22Rv1 (cell line): Measurements from ENCODE around the gene FBLIM1.

Experiments used
- H3K27ac ChIP-seq: fragments of 450-650 bp; 2 replicates; pipeline ENCODE4 v1.5.1; 2017
- ZFX ChIP-seq: fragments of 450-650 bp; IDR thresholded peaks from 2 replicates; pipeline ENCODE4 v1.6.1; 2017; ENCODE audit warnings: antibody characterized with exemption, borderline replicate concordance
- TF ChIP-seq, protein P1 (sequence below): fragments of 450-650 bp; IDR thresholded peaks from 2 replicates; pipeline ENCODE4 v1.5.1; 2017; ENCODE audit warnings: mild to moderate bottlenecking

The FBLIM1 gene

DNA sequence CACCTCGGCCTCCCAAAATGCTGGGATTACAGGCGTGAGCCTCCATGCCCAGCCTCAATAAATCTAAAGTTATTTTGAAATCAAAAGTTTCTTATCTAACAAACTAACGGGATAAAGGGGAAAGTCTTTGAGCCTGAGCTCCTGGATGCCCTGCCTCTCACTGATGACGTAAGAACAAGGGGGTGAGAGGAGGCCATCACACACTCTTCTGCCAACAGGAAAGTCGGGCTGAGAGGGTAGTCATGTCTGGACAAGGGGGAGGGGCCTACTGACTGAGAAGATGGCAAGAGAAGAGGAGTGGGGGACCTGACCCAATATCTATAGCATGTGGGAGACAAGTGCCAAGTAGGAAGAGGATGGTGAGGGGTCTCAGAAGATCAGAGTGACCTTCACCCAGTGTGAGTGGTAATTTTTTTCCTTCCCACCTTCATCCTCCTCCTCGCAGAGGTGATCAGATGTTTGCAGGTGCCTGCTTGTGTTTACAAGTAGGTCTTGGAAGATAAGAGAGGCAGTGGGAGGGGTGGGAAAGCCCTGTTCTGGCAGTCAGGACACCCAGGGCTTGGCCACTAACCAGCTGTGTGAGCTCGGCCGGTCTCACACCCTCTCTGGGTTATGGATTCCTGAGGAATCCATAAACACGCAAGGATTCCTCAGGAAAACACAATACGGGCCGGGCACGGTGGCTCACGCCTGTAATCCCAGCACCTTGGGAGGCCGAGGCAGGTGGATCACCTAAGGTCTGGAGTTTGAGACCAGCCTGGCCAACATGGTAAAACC is 39.2 kb downstream of the FBLIM1 start:
- H3K27ac ChIP-seq, result peak overlapping the region; percentile 90
- TF ChIP-seq, protein P1, sequence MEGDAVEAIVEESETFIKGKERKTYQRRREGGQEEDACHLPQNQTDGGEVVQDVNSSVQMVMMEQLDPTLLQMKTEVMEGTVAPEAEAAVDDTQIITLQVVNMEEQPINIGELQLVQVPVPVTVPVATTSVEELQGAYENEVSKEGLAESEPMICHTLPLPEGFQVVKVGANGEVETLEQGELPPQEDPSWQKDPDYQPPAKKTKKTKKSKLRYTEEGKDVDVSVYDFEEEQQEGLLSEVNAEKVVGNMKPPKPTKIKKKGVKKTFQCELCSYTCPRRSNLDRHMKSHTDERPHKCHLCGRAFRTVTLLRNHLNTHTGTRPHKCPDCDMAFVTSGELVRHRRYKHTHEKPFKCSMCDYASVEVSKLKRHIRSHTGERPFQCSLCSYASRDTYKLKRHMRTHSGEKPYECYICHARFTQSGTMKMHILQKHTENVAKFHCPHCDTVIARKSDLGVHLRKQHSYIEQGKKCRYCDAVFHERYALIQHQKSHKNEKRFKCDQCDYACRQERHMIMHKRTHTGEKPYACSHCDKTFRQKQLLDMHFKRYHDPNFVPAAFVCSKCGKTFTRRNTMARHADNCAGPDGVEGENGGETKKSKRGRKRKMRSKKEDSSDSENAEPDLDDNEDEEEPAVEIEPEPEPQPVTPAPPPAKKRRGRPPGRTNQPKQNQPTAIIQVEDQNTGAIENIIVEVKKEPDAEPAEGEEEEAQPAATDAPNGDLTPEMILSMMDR, result no peak
- no peak for TF ChIP-seq ZFX

DNA sequence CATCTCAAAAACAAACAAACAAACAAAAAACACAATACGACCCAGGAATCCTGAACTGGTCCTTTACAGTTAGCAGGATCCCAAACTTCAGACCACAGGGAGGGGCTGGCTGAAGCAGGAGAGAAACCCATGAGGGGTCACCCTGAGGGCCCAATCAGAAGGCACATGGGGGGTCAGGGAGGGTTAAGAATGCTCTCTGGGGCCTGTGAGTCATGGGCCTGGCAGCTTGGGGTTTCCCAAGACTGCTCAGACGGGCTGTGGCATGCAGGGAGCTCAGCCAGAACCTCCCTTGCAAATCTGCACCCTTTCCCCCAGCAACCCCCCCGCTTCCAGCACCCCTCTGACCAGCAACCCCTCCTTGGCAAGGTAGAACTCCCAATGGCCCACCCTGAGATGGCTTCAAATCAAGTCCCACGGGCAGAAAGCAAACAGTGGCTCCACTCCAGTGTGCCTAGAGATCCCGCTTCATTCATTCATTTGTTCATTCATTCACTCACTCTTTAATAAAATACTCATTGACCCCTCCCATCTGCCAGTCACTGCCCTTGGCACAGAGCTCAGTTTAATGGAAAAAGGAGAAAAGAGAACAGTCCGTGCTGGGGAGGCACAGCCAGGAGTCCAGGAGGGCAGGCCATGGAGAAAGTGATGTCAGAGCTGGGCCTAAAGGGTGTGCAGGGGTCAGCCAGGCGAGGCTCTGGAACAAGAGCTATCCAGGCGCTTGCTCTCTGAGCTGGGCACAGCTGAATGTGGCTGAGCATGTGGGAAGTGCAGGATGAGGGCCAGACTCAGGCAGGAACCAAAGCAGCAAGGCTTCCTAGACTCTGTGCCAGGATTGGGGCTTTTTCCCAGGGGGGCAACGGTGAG is 40.6 kb downstream of the FBLIM1 start:
- no peak for TF ChIP-seq ZFX
- TF ChIP-seq, protein P1, result no peak
- peak overlapping the region; percentile 90 for H3K27ac ChIP-seq

DNA sequence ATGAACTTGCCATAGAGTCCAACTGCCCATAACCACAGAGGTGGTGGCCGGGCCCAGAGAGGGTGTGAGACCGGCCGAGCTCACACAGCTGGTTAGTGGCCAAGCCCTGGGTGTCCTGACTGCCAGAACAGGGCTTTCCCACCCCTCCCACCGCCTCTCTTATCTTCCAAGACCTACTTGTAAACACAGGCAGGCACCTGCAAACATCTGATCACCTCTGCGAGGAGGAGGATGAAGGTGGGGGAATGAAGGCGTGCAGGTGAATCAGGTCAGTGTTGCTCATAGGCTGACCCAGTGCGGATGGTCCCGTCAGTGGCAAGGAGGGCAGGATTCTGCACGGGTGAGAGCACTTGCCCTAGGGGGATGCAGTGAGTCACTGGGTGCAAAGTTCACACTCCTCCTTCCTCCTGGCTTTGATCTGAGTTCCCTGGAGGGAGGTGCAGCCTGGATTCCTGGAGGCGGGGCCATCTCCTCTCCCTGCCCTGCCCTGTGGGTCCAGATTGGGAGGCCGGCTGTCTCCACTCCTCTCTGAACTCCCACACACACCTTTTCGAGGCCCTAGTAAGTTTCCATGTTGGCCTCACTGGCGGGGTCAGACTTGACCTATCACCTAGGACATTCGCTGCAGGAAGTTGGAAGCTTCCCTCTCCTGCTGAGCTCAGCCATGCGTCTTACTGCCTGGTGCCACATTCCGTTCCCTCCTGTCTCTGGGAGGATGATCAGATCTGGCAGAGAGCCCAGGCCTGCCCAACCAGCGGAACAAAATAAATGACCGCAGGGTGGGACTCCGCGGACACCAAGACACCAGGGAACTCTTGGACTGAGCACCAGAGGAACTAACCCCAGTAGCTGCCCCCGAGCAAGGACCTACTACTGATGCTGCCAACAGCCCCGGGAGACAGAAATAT is 41.6 kb downstream of the FBLIM1 start:
- peak overlapping the region; percentile 90 for H3K27ac ChIP-seq
- TF ChIP-seq, protein P1, result no peak
- TF ChIP-seq ZFX, result no peak

DNA sequence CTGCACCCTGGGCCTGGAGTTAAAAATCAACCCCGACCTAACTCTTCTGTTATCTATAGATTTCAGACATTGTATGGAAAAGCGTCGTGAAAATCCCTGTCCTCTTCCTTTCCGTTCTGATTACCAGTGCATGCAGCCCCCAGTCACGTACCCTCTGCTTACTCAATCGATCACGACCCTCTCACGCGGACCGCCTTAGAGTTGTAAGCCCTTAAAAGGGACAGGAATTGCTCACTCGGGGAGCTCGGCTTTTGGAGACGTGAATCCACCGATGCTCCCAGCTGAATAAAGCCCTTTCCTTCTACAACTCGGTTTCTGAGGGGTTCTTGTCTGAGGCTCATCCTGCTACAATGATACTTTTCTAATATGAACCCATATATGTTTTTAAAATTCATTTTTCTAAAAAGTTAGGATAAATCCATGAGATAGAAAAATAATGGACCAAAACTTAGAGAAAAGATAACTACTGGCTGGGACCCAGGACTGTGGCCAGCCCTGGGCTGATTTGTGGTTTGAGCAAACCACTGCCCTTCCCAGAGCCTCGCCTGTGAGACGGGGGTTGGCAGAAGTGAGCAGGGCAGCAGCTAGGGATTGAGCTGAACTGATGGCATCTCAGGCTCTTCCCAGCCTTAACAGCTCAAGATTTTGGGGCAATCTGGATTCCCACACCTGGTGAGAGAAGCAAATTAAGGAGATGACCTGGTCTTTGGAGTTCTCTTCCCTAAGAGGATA is 43.8 kb downstream of the FBLIM1 start:
- no peak for TF ChIP-seq ZFX
- TF ChIP-seq, protein P1, result no peak
- peak overlapping the region; percentile 90; the same call in 1 of the 2 replicates for H3K27ac ChIP-seq

DNA sequence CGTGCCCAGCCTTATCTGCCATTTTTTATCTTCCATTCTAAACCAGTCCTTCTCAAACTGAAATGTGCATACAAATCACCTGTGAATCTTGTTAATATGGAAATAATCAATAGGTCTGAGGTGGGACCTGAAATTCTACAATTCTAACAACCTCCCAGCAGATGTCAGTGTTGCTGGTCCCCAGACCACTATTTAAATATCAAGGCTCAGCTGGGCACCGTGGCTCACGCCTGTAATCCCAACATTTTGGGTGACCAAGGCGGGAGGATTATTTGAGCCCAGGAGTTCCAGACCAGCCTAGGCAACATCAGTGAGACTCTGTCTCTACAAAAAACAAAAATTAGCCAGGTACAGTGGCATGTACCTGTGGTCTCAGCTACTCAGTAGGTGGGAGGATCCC is 44.8 kb downstream of the FBLIM1 start:
- no peak overlapping the region for H3K27ac ChIP-seq
- TF ChIP-seq, protein P1, result peak; percentile 43
- TF ChIP-seq ZFX, result no peak

DNA sequence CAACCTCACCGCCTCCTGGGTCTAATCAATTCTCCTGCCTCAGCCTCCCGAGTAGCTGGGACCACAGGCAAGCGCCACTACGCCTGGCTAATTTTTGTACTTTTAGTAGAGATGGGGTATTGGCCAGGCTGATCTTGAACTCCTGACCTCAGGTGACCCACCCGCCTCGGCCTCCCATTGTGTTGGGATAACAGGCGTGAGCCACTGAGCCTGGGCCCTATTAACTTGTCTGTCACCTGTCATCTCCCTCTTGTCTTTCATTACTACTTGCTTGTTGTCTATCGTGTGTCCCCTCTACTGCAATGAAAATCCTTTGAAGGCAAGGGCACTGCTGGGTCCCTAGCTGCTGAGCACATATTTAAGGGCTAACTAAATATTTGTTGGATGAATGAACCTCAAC is 45.5 kb downstream of the FBLIM1 start:
- TF ChIP-seq, protein P1, result no peak
- TF ChIP-seq ZFX, result no peak
- 0 out of 2 replicates have a peak overlapping the region, but pooled peaks have one; percentile 3 for H3K27ac ChIP-seq
